ENCODE results near the gene ARL4A.
"Not testable (repeated sequence)": the region's sequence is repeated elsewhere in the genome, so short reads cannot be mapped to it uniquely, and the experiment has no call there.

The ARL4A gene

DNA sequence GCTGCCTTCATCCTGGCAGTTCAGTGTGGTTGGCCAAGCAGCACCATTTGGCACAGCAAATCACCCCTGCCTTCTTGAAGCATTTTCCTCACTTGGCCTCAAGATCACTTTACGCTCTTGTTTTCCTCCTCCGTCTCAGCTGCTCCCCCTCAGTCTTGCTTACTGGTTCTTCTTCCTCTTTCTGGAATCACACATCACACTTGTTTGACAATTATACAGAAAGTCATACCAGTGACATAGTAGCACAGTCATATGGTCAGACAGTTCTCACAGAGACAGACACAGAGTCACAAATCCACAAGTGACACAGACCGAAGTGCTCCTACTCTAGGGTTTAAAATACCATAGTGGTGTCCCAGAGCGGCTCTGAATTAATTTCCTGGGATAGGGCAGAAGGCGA is 43.8 kb upstream of the ARL4A start (continued):
- TF ChIP-seq BACH2 (CRISPR knock-in tag; IDR thresholded peaks at IDR 0.05; ENCODE audit: borderline replicate concordance) = no peak
- TF ChIP-seq ZNF565 (CRISPR knock-in tag; conservative IDR thresholded peaks at IDR 0.05; ENCODE audit: low read depth) = no peak
- no peak for TF ChIP-seq PATZ1 (CRISPR knock-in tag; IDR thresholded peaks at IDR 0.05; ENCODE audit: borderline replicate concordance)

DNA sequence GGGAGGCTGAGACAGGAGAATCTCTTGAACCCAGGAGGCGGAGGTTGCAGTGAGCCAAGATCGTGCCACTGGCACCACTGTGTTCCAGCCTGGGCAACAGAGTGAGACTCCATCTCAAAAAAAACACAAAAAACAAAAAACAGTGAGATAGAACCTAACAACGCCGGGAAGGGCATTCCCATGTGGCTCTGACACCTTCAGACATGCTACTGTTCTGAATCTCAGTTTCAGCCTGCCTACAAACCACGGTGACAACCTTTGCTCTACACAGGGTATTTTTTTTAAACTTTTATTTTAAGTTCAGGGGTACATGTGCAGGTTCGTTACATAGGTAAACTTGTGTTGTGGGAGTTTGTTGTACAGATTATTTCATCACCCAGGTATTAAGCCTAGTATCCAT is 42.2 kb upstream of the ARL4A start:
- not testable (repeated sequence) for ATAC-seq

- TF ChIP-seq ZNF70 (CRISPR knock-in tag; IDR thresholded peaks at IDR 0.05) (no peak), TCF4 (CRISPR knock-in tag; IDR thresholded peaks at IDR 0.05; ENCODE audit: borderline replicate concordance) (no peak), GLIS3 (CRISPR knock-in tag; IDR thresholded peaks at IDR 0.05) (no peak), ISL1 (CRISPR knock-in tag; IDR thresholded peaks at IDR 0.05) (no peak), CSDC2 (CRISPR knock-in tag; IDR thresholded peaks at IDR 0.05) (no peak), ZNF565 (CRISPR knock-in tag; conservative IDR thresholded peaks at IDR 0.05; ENCODE audit: low read depth) (no peak), CSRNP3 (CRISPR knock-in tag; IDR thresholded peaks at IDR 0.05) (no peak), POU6F1 (CRISPR knock-in tag; IDR thresholded peaks at IDR 0.05; ENCODE audit: borderline replicate concordance, low read depth) (no peak)
- TF ChIP-seq, protein P1, sequence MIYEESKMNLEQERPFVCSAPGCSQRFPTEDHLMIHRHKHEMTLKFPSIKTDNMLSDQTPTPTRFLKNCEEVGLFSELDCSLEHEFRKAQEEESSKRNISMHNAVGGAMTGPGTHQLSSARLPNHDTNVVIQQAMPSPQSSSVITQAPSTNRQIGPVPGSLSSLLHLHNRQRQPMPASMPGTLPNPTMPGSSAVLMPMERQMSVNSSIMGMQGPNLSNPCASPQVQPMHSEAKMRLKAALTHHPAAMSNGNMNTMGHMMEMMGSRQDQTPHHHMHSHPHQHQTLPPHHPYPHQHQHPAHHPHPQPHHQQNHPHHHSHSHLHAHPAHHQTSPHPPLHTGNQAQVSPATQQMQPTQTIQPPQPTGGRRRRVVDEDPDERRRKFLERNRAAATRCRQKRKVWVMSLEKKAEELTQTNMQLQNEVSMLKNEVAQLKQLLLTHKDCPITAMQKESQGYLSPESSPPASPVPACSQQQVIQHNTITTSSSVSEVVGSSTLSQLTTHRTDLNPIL (CRISPR knock-in tag; IDR thresholded peaks at IDR 0.05; ENCODE audit: low read depth) = no peak
- ATAC-seq = peak; percentile 50
These were observed 41.3 kb upstream of the ARL4A start for GRCh38 chr7:12646139-12646538.

DNA sequence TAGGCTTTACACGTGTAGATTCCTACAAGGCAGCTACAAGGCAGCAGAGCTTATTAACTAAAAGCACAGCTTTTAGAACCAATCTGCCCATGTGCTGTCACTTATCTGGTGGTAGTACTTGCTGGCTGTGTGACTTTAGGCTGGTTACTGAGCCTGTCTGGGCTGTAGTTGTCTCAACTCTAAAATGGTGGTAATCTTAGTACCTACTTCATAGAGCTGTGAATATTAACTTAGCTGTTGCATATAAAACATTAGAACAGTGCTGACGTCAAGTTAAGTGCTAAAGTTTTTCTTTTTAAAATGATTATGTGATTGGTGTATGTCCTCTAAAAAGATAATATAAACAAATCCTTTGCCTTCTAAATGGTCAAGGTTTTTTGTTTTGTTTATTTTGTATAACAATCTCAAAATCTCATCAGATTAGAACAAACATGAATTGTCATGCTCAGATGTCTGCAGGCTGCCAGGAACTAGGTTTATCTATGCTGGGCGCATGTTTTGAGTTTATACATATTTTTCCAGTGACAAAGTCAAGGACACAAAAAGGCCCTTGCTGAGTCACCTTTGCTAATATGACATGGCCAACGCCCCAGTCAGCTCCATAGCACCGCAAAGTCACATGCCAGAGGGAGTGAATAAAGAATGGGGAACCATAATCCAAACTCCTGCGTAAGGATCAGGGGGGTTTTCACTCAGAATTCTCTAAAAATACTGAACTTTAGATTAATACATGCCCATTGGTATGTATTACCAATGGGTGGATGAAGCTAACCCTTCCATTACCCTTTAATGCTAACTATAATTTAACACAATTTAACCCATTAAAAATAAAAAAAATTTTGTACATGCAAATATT is 39.8 kb upstream of the ARL4A start:
- ATAC-seq = peak; percentile 33

More for the DNA sequence above, 39.8 kb upstream of the ARL4A start:
- TF ChIP-seq ZFP3 (CRISPR knock-in tag; IDR thresholded peaks at IDR 0.05) (no peak), OSR1 (CRISPR knock-in tag; IDR thresholded peaks at IDR 0.05) (peak; percentile 15; the same call in 1 of the 2 replicates), ZC3H10 (CRISPR knock-in tag; IDR thresholded peaks at IDR 0.05) (no peak), PATZ1 (CRISPR knock-in tag; IDR thresholded peaks at IDR 0.05; ENCODE audit: borderline replicate concordance) (no peak), CSDC2 (CRISPR knock-in tag; IDR thresholded peaks at IDR 0.05) (no peak), ISL1 (CRISPR knock-in tag; IDR thresholded peaks at IDR 0.05) (peak; percentile 56), PPARA (CRISPR knock-in tag; IDR thresholded peaks at IDR 0.05; ENCODE audit: borderline replicate concordance) (no peak), ARNTL (CRISPR knock-in tag; IDR thresholded peaks at IDR 0.05; ENCODE audit: borderline replicate concordance, low read depth) (no peak), RARB (CRISPR knock-in tag; IDR thresholded peaks at IDR 0.05) (no peak), ZFP30 (CRISPR knock-in tag; IDR thresholded peaks at IDR 0.05) (no peak)

Measured in SK-N-SH treated with all-trans-retinoic acid at 6 μM for 48 hours (cell line).